ENCODE results near the gene ACACA.

The ACACA gene

DNA sequence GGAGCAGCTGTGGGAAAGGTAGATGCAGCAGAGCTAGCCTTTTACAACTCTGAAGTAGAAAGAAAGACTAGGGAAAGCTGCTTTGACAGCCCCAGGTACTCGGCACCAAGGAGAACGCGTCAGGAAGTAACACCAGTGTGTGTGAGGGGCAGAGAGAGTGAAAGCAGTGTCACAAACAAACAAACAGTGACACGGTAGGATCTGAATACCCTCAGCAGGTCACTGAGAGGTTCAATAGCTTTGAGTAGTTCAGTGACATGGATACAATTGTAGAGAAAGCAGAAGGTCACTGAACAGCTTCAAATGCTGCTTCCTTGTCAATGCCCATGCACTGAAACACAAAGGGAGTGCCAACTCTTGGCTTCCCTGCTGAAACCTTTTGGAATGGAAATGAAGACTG is 181.2 kb downstream of the ACACA start:
- no peaks in the 10 kb centered on the region for H3K9me3 ChIP-seq (ENCODE audit: control insufficient read depth, insufficient read depth, low read length)
- 0 out of 2 replicates have a peak overlapping the region, but pooled peaks have one; percentile 7 for H3K9ac ChIP-seq (ENCODE audit: low read depth, low read length)
- H3K36me3 ChIP-seq (ENCODE audit: control insufficient read depth, insufficient read depth, low read length): peaks cover 50% of the 10 kb centered on the region
- H3K27ac ChIP-seq (ENCODE audit: low read depth, low read length): peak overlapping the region; percentile 86
- H3K4me3 ChIP-seq (ENCODE audit: low read depth, low read length): 0 out of 2 replicates have a peak overlapping the region, but pooled peaks have one; percentile 0
- H3K4me1 ChIP-seq (ENCODE audit: control insufficient read depth, insufficient read depth, low read length): peaks cover 25% of the 10 kb centered on the region
- no peaks in the 10 kb centered on the region for H3K27me3 ChIP-seq (ENCODE audit: control insufficient read depth, insufficient read depth, low read length)

DNA sequence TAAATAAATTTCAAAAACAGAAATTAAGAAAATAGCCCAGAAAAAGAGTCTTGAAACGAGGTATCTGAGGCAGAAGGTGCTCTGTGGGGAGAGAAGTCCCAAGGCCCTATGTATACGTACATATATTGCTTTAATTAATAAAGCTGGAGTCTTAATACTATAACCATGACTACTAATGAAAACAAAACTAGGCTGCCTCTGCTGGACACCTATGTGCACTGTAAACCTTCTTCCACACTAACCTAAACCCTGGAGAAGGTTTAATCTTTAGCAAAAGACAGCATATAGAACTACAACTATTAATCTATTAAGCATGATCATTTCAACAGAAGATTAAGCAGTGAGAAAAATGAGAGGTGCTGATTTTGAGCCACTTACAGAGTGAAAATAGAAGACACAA is 184.8 kb downstream of the ACACA start:
- no peak overlapping the region for H3K9ac ChIP-seq (ENCODE audit: low read depth, low read length)
- H3K4me3 ChIP-seq (ENCODE audit: low read depth, low read length): no peak overlapping the region
- H3K27me3 ChIP-seq (ENCODE audit: control insufficient read depth, insufficient read depth, low read length): no peaks in the 10 kb centered on the region
- H3K9me3 ChIP-seq (ENCODE audit: control insufficient read depth, insufficient read depth, low read length): no peaks in the 10 kb centered on the region
- H3K27ac ChIP-seq (ENCODE audit: low read depth, low read length): no peak overlapping the region
- H3K36me3 ChIP-seq (ENCODE audit: control insufficient read depth, insufficient read depth, low read length): peaks cover 53% of the 10 kb centered on the region
- H3K4me1 ChIP-seq (ENCODE audit: control insufficient read depth, insufficient read depth, low read length): peaks cover 43% of the 10 kb centered on the region

DNA sequence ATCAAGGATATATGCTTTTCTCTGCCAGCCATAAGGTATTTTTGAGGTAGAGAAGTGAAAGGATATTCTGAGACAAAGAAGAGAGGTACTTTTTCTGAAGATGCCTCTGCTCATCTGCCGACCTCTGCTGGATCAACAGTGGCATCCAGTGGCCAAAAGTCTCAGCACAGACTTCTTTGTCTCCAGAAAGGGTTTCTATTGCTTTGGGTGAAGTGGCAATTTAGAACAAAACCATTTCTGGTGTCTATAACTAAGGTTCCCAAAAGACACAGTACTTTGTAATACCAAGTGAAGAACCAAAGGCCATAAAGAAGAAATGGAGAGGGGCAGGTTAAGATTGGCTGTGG is 186.1 kb downstream of the ACACA start:
- peak overlapping the region; percentile 54 for H3K9ac ChIP-seq (ENCODE audit: low read depth, low read length)
- no peak overlapping the region for H3K4me3 ChIP-seq (ENCODE audit: low read depth, low read length)
- peak overlapping the region; percentile 81 for H3K27ac ChIP-seq (ENCODE audit: low read depth, low read length)
- peaks cover 31% of the 10 kb centered on the region for H3K4me1 ChIP-seq (ENCODE audit: control insufficient read depth, insufficient read depth, low read length)
- peaks cover 55% of the 10 kb centered on the region for H3K36me3 ChIP-seq (ENCODE audit: control insufficient read depth, insufficient read depth, low read length)
- no peaks in the 10 kb centered on the region for H3K9me3 ChIP-seq (ENCODE audit: control insufficient read depth, insufficient read depth, low read length)
- H3K27me3 ChIP-seq (ENCODE audit: control insufficient read depth, insufficient read depth, low read length): no peaks in the 10 kb centered on the region

DNA sequence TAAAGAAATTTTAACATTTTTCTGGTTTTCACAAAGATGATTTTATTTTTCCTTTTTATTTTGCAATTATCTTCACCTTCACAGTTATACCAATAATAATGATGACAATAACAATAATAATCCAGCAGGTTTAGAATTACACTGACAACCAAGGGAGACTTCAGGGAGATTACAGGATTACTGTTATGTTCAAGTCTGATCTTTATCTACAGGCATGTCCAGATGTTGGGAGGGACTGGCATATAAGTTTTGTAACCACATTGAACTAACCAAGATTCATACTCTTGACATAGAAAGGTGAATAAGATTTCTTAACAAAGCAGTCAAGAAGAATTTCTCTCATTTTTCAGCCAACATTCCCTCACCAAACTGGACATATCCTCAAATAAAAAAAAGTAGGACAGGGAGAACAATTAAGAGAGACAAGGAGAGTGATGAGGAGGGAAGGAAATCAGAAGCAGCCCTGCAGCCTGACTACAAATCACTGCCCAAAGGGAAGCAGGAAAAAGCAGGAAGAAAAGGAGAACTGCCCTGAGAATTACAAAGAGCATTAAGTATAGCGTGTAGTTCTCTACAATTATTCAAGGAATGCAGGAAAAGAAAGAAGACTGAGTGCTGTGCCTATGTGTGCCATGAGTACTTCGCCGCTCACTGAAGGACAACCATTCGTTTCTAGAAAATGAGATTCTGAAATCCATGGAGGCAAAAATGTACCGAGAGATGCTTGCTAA is 186.6 kb downstream of the ACACA start:
- peaks cover 54% of the 10 kb centered on the region for H3K36me3 ChIP-seq (ENCODE audit: control insufficient read depth, insufficient read depth, low read length)
- H3K27me3 ChIP-seq (ENCODE audit: control insufficient read depth, insufficient read depth, low read length): no peaks in the 10 kb centered on the region
- H3K4me1 ChIP-seq (ENCODE audit: control insufficient read depth, insufficient read depth, low read length): peaks cover 26% of the 10 kb centered on the region
- H3K4me3 ChIP-seq (ENCODE audit: low read depth, low read length): no peak overlapping the region
- peak overlapping the region; percentile 54 for H3K9ac ChIP-seq (ENCODE audit: low read depth, low read length)
- H3K9me3 ChIP-seq (ENCODE audit: control insufficient read depth, insufficient read depth, low read length): no peaks in the 10 kb centered on the region
- peak overlapping the region; percentile 81 for H3K27ac ChIP-seq (ENCODE audit: low read depth, low read length)

DNA sequence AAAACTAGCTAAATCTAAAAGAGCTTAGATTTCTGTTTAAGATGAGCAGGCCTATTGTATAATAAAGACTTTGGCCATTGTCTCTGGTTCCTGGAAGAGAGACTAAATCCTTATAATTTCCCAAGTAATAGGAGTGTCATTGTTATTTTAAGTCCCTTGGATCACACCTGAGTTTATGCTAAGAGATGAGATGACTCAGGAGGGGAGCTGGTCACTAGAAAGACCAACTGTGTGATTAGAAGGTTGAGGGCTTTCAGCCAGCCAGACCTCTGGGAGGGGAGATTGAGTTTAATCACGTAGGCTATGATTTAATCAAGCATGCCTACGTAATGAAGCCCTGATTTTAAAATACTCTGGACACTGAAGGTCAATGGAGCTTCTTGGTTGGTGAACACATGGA is 187.8 kb downstream of the ACACA start:
- Histone ChIP-seq H3K27ac (ENCODE audit: low read depth, low read length) (peak overlapping the region; percentile 61), H3K36me3 (ENCODE audit: control insufficient read depth, insufficient read depth, low read length) (peaks cover 45% of the 10 kb centered on the region), H3K9ac (ENCODE audit: low read depth, low read length) (no peak overlapping the region)

DNA sequence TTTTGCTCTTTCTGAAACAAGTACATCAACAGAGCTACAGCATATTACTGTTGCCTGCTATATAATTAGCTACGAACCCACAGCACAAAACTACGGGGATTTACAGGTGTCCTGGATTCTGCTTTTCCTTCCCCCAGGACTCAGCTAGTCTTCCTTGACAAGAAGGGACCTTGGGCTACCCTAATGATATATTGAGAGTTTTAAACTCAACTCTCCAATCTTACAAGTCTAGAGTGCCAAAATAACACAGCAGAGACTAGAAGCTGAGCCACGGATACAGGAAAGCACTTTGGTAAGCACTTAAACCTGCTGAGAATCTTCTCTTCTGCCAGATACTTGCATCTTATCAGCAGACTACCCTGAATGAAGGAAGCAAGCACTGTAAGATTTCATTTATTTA is 192.2 kb downstream of the ACACA start:
- Histone ChIP-seq H3K4me1 (ENCODE audit: control insufficient read depth, insufficient read depth, low read length) (peaks cover 24% of the 10 kb centered on the region), H3K27ac (ENCODE audit: low read depth, low read length) (peak overlapping the region; percentile 43), H3K9ac (ENCODE audit: low read depth, low read length) (no peak overlapping the region), H3K9me3 (ENCODE audit: control insufficient read depth, insufficient read depth, low read length) (no peaks in the 10 kb centered on the region), H3K27me3 (ENCODE audit: control insufficient read depth, insufficient read depth, low read length) (no peaks in the 10 kb centered on the region), H3K36me3 (ENCODE audit: control insufficient read depth, insufficient read depth, low read length) (peaks cover 34% of the 10 kb centered on the region), H3K4me3 (ENCODE audit: low read depth, low read length) (no peak overlapping the region)

More for the DNA sequence above, 187.8 kb downstream of the ACACA start:
- Histone ChIP-seq H3K4me1 (ENCODE audit: control insufficient read depth, insufficient read depth, low read length) (peaks cover 31% of the 10 kb centered on the region), H3K4me3 (ENCODE audit: low read depth, low read length) (no peak overlapping the region), H3K27me3 (ENCODE audit: control insufficient read depth, insufficient read depth, low read length) (no peaks in the 10 kb centered on the region), H3K9me3 (ENCODE audit: control insufficient read depth, insufficient read depth, low read length) (no peaks in the 10 kb centered on the region)

DNA sequence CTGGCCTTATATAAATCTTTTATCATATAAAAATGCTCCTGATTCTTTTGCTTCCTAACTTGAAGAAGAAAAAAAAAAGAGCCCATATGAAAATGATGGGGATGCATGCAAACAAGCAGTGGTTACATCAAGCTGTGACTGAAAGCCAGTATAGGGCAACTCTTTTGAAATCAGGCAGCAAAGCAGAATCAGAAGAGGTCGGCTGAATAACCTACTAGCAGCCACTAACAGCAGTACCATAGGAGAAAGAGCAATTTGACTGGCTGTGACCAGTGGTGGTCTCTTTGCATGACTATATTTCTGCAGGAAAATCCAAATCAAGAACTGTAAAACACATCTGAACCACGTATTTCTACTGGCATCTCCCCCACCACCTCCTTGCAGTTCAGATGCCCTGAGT is 192.7 kb downstream of the ACACA start:
- no peaks in the 10 kb centered on the region for H3K27me3 ChIP-seq (ENCODE audit: control insufficient read depth, insufficient read depth, low read length)
- peaks cover 35% of the 10 kb centered on the region for H3K36me3 ChIP-seq (ENCODE audit: control insufficient read depth, insufficient read depth, low read length)
- peak overlapping the region; percentile 56 for H3K27ac ChIP-seq (ENCODE audit: low read depth, low read length)
- H3K4me1 ChIP-seq (ENCODE audit: control insufficient read depth, insufficient read depth, low read length): peaks cover 20% of the 10 kb centered on the region
- H3K4me3 ChIP-seq (ENCODE audit: low read depth, low read length): no peak overlapping the region
- H3K9ac ChIP-seq (ENCODE audit: low read depth, low read length): no peak overlapping the region
- no peaks in the 10 kb centered on the region for H3K9me3 ChIP-seq (ENCODE audit: control insufficient read depth, insufficient read depth, low read length)

DNA sequence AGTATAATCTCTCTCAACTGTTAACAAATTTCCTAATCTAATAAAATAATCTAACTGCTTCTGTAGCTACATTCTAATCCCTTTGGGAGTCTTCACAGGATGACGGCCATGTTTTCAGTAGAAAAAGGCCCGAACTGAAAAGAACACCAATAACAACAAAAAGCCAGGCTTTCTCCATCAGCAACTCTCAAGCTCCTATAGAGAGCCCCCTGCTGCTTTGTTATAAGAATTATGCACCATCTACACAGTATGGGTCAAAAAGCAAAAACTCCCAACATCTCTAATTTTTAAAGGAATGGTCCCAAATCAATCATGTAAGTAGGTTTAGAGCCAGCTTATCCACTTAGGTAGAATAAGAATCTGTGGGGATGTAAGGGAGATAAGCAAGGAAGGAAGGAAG is 194.5 kb downstream of the ACACA start:
- H3K4me3 ChIP-seq (ENCODE audit: low read depth, low read length): no peak overlapping the region
- H3K36me3 ChIP-seq (ENCODE audit: control insufficient read depth, insufficient read depth, low read length): peaks cover 37% of the 10 kb centered on the region
- no peaks in the 10 kb centered on the region for H3K9me3 ChIP-seq (ENCODE audit: control insufficient read depth, insufficient read depth, low read length)
- peaks cover 14% of the 10 kb centered on the region for H3K4me1 ChIP-seq (ENCODE audit: control insufficient read depth, insufficient read depth, low read length)
- H3K9ac ChIP-seq (ENCODE audit: low read depth, low read length): no peak overlapping the region
- H3K27me3 ChIP-seq (ENCODE audit: control insufficient read depth, insufficient read depth, low read length): no peaks in the 10 kb centered on the region
- no peak overlapping the region for H3K27ac ChIP-seq (ENCODE audit: low read depth, low read length)

DNA sequence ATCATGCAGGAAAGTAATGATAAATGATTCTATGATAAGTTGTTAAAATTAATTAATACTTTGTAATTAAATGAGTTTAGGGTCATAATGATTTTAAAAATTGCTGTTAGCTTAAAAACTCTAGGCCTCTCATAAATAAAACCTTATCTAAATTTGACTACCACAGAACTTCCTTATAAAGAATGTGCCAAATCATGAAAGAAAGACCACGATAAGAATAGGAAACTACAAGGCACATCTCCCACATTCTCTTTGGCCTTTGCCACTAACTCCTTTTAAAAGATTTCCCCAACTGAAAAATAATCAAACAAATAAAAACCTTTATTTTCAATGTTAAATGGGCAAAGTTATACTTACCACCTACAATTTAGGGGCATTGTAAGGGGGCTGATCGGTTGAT is 195.5 kb downstream of the ACACA start:
- Histone ChIP-seq H3K4me1 (ENCODE audit: control insufficient read depth, insufficient read depth, low read length) (peaks cover 14% of the 10 kb centered on the region), H3K27me3 (ENCODE audit: control insufficient read depth, insufficient read depth, low read length) (no peaks in the 10 kb centered on the region), H3K4me3 (ENCODE audit: low read depth, low read length) (no peak overlapping the region), H3K36me3 (ENCODE audit: control insufficient read depth, insufficient read depth, low read length) (peaks cover 45% of the 10 kb centered on the region), H3K9me3 (ENCODE audit: control insufficient read depth, insufficient read depth, low read length) (no peaks in the 10 kb centered on the region), H3K9ac (ENCODE audit: low read depth, low read length) (no peak overlapping the region), H3K27ac (ENCODE audit: low read depth, low read length) (no peak overlapping the region)

DNA sequence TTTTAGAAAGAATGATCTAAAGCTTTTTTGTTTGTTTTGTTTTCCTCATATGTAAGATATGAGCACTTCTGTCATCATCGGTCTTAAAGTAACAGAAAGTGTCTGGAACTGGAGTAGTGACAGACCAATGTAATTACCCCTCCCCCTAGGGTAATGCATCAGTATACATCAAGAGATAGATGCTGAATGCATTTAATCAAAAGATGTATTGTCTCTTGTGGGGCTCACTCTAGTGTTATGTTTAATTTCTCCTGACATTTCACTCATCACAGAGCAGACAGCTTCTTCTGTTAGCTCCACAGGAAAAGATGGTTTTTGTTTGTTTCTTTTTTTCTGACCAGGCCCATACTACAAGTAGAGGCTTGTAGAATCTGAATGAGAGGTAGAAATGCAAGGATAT is 199.5 kb downstream of the ACACA start:
- Histone ChIP-seq H3K27ac (ENCODE audit: low read depth, low read length) (no peak overlapping the region), H3K27me3 (ENCODE audit: control insufficient read depth, insufficient read depth, low read length) (no peaks in the 10 kb centered on the region), H3K4me1 (ENCODE audit: control insufficient read depth, insufficient read depth, low read length) (peaks cover 2% of the 10 kb centered on the region; the same call in 1 of the 2 replicates), H3K9ac (ENCODE audit: low read depth, low read length) (no peak overlapping the region), H3K4me3 (ENCODE audit: low read depth, low read length) (no peak overlapping the region), H3K9me3 (ENCODE audit: control insufficient read depth, insufficient read depth, low read length) (no peaks in the 10 kb centered on the region), H3K36me3 (ENCODE audit: control insufficient read depth, insufficient read depth, low read length) (peaks cover 72% of the 10 kb centered on the region)

DNA sequence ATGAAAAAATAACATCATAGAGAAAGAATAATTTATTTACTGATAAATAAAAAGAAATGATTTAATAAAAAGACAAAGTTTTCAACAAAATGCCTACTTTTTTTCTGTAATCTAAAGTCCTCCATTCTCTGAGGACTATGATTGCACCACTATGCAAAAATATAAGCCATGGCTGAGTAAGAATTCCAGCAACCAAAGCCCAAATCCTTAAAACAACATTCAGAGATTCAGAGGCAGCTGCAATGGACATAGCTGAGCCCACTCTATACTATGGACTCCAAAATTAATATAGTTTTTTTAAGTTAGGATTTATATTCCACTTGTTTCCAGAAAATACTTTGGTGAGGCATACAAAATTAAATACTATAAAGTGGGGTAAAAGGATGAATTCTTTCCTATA is 200.3 kb downstream of the ACACA start:
- peaks cover 75% of the 10 kb centered on the region for H3K36me3 ChIP-seq (ENCODE audit: control insufficient read depth, insufficient read depth, low read length)
- H3K9me3 ChIP-seq (ENCODE audit: control insufficient read depth, insufficient read depth, low read length): no peaks in the 10 kb centered on the region
- H3K27ac ChIP-seq (ENCODE audit: low read depth, low read length): no peak overlapping the region
- H3K9ac ChIP-seq (ENCODE audit: low read depth, low read length): no peak overlapping the region
- H3K4me1 ChIP-seq (ENCODE audit: control insufficient read depth, insufficient read depth, low read length): no peaks in the 10 kb centered on the region
- H3K4me3 ChIP-seq (ENCODE audit: low read depth, low read length): no peak overlapping the region
- H3K27me3 ChIP-seq (ENCODE audit: control insufficient read depth, insufficient read depth, low read length): no peaks in the 10 kb centered on the region

Data from HUES48 (cell line).